Mesenchymal stem cell (in vitro differentiated cells and primary cell): Measurements from ENCODE around the gene BCR.

Source experiments
- DNase-seq: peaks from one replicate; pipeline ENCODE4 v3.0.0-alpha.2; 2013
- H2AFZ ChIP-seq: one replicate; pipeline ENCODE4 v1.6.1; 2013; ENCODE audit warnings: low read depth, mild to moderate bottlenecking, control low read depth, inconsistent platforms, low read length, moderate library complexity
- H2AK5ac ChIP-seq: 2 replicates; pipeline ENCODE4 v1.6.1; 2013; ENCODE audit warnings: low read length, moderate library complexity, mild to moderate bottlenecking, inconsistent platforms; ENCODE audit not compliant: severe bottlenecking
- H2BK120ac ChIP-seq: one replicate; pipeline ENCODE4 v1.6.1; 2013; ENCODE audit warnings: low read depth, mild to moderate bottlenecking, inconsistent platforms, low read length, moderate library complexity
- H2BK12ac ChIP-seq, 2 experiments: one replicate each; pipeline ENCODE4 v1.6.1; 2013; ENCODE audit warnings: inconsistent platforms in 2 of 2, low read length in 2 of 2, mild to moderate bottlenecking in 2 of 2, moderate library complexity in 2 of 2, control low read depth in 1 of 2
- H2BK15ac ChIP-seq: one replicate; pipeline ENCODE4 v1.6.1; 2013; ENCODE audit warnings: mild to moderate bottlenecking, low read depth, inconsistent platforms; ENCODE audit not compliant: poor library complexity, severe bottlenecking
- H2BK5ac ChIP-seq: 2 replicates; pipeline ENCODE4 v1.6.1; 2013; ENCODE audit warnings: low read depth, mild to moderate bottlenecking, low read length, control low read depth, inconsistent platforms; ENCODE audit not compliant: poor library complexity, severe bottlenecking
- H3K14ac ChIP-seq, 2 experiments: one replicate each; pipeline ENCODE4 v1.6.1; 2013; ENCODE audit warnings: inconsistent platforms in 2 of 2, low read length in 2 of 2, control low read depth in 1 of 2, mild to moderate bottlenecking in 1 of 2, moderate library complexity in 1 of 2
- H3K18ac ChIP-seq, 2 experiments: one replicate each; pipeline ENCODE4 v1.6.1; 2013; ENCODE audit warnings: inconsistent platforms in 2 of 2, low read length in 2 of 2, control low read depth in 1 of 2, low read depth in 1 of 2, mild to moderate bottlenecking in 1 of 2
- H3K23ac ChIP-seq, 2 experiments: one replicate each; pipeline ENCODE4 v1.6.1; 2013; ENCODE audit warnings: inconsistent platforms in 2 of 2, low read length in 2 of 2, mild to moderate bottlenecking in 2 of 2, moderate library complexity in 2 of 2, control low read depth in 1 of 2
- H3K27ac ChIP-seq: 2 replicates; pipeline ENCODE4 v1.5.1; 2013; ENCODE audit warnings: mild to moderate bottlenecking, moderate library complexity, low read length, control low read depth, inconsistent platforms; ENCODE audit not compliant: poor library complexity, severe bottlenecking
- H3K27me3 ChIP-seq, 2 experiments: 2 replicates each; pipeline versions ENCODE4 v1.6.1 to v1.7.0; 2013; ENCODE audit warnings: low read length in 2 of 2, mild to moderate bottlenecking in 2 of 2, moderate library complexity in 2 of 2, control low read depth in 1 of 2, inconsistent platforms in 1 of 2; ENCODE audit not compliant: control insufficient read depth in 1 of 2, insufficient read depth in 1 of 2
- H3K36me3 ChIP-seq, 2 experiments: 2 replicates each; pipeline versions ENCODE4 v1.6.1 to v1.7.0; 2013; ENCODE audit warnings: low read length in 2 of 2, control low read depth in 1 of 2, inconsistent platforms in 1 of 2, low read depth in 1 of 2, mild to moderate bottlenecking in 1 of 2; ENCODE audit not compliant: insufficient read depth in 2 of 2, control insufficient read depth in 1 of 2
- H3K4ac ChIP-seq, 2 experiments: one replicate each; pipeline ENCODE4 v1.6.1; 2013; ENCODE audit warnings: inconsistent platforms in 2 of 2, low read length in 2 of 2, mild to moderate bottlenecking in 2 of 2, moderate library complexity in 2 of 2, control low read depth in 1 of 2, low read depth in 1 of 2
- H3K4me1 ChIP-seq: 2 replicates; pipeline ENCODE4 v1.6.1; 2013; ENCODE audit warnings: low read depth, low read length, control low read depth; ENCODE audit not compliant: control insufficient read depth, insufficient read depth
- H3K4me2 ChIP-seq: 2 replicates; pipeline ENCODE4 v1.6.1; 2013; ENCODE audit warnings: low read length, mild to moderate bottlenecking, inconsistent platforms; ENCODE audit not compliant: poor library complexity, severe bottlenecking
- H3K4me3 ChIP-seq, 2 experiments: 2 replicates each; pipeline versions ENCODE4 v1.5.1 to v1.7.0; 2013; ENCODE audit warnings: low read length in 2 of 2, mild to moderate bottlenecking in 2 of 2, control low read depth in 1 of 2, low read depth in 1 of 2; ENCODE audit not compliant: insufficient read depth in 1 of 2
- H3K79me1 ChIP-seq: replicated peaks from 2 replicates; pipeline ENCODE4 v1.6.1; 2013; ENCODE audit warnings: mild to moderate bottlenecking, control low read depth, low read length, inconsistent platforms; ENCODE audit not compliant: poor library complexity, severe bottlenecking
- H3K9ac ChIP-seq: 2 replicates; pipeline ENCODE4 v1.7.0; 2013; ENCODE audit warnings: mild to moderate bottlenecking, low read length, moderate library complexity
- H3K9me3 ChIP-seq: 2 replicates; pipeline ENCODE4 v1.7.0; 2013; ENCODE audit warnings: mild to moderate bottlenecking, low read length; ENCODE audit not compliant: control insufficient read depth
- H4K8ac ChIP-seq: one replicate; pipeline ENCODE4 v1.6.1; 2013; ENCODE audit warnings: inconsistent platforms, mild to moderate bottlenecking, low read length, moderate library complexity
- H4K91ac ChIP-seq: one replicate; pipeline ENCODE4 v1.6.1; 2013; ENCODE audit warnings: mild to moderate bottlenecking, low read length, inconsistent platforms
- WGBS: methylation state at CpG from one replicate; pipeline ENCODE4 v1.1.7; 2013; ENCODE audit warnings: mixed read lengths; 5-methylcytosine and 5-hydroxymethylcytosine counted together

The BCR gene

GRCh38 chr22:23193196-23193827 is 13.0 kb downstream of the BCR start:
- Histone ChIP-seq H4K8ac (no peak overlapping the region), H2AK5ac (no peak overlapping the region), H3K4ac (no peak overlapping the region), H2BK120ac (no peak overlapping the region), H3K4me3 (peak overlapping the region in 1 of 2 experiments; percentile 6), H3K4me2 (no peak overlapping the region), H3K23ac (no peak overlapping the region), H3K27me3 (no peaks in the 10 kb centered on the region), H2BK12ac (no peak overlapping the region), H3K36me3 (peaks cover 9 to 19% of the 10 kb centered on the region in 2 experiments), H3K18ac (no peak overlapping the region), H3K14ac (no peak overlapping the region), H2AFZ (no peak overlapping the region), H3K4me1 (peaks cover 5% of the 10 kb centered on the region), H2BK15ac (no peak overlapping the region), H3K79me1 (peaks cover 55% of the 10 kb centered on the region), H2BK5ac (no peak overlapping the region), H3K27ac (no peak overlapping the region), H4K91ac (no peak overlapping the region), H3K9ac (no peak overlapping the region), H3K9me3 (no peaks in the 10 kb centered on the region)
- 96% methylated on average over 5 of the region's 5 CpGs for WGBS
- no peak for DNase-seq

- Histone ChIP-seq H2BK120ac (no peak overlapping the region), H3K27ac (no peak overlapping the region), H3K4ac (no peak overlapping the region), H4K91ac (no peak overlapping the region), H3K9ac (no peak overlapping the region), H3K14ac (no peak overlapping the region), H2AK5ac (no peak overlapping the region), H3K36me3 (peaks cover 9 to 24% of the 10 kb centered on the region in 2 experiments), H3K79me1 (peaks cover 58% of the 10 kb centered on the region), H3K4me3 (peak overlapping the region in 1 of 2 experiments; percentile 6), H3K27me3 (no peaks in the 10 kb centered on the region), H3K4me1 (peaks cover 8% of the 10 kb centered on the region), H3K9me3 (no peaks in the 10 kb centered on the region), H2BK12ac (no peak overlapping the region), H3K4me2 (no peak overlapping the region), H2AFZ (no peak overlapping the region), H2BK15ac (no peak overlapping the region), H4K8ac (no peak overlapping the region), H2BK5ac (no peak overlapping the region), H3K23ac (no peak overlapping the region), H3K18ac (no peak overlapping the region)
- 92% methylated on average over 4 of the region's 5 CpGs for WGBS
- no peak for DNase-seq
Observed at GRCh38 chr22:23193882-23194281, 13.6 kb downstream of the BCR start.

GRCh38 chr22:23196165-23196564 is 15.9 kb downstream of the BCR start:
- Histone ChIP-seq H3K4me1 (peaks cover 15% of the 10 kb centered on the region), H3K4ac (no peak overlapping the region), H3K9me3 (no peaks in the 10 kb centered on the region), H3K36me3 (peaks cover 9 to 28% of the 10 kb centered on the region in 2 experiments), H2BK120ac (no peak overlapping the region), H3K27me3 (no peaks in the 10 kb centered on the region), H4K8ac (no peak overlapping the region), H2AK5ac (no peak overlapping the region), H3K9ac (no peak overlapping the region), H3K4me3 (no peak overlapping the region), H3K79me1 (peaks cover 60% of the 10 kb centered on the region), H3K27ac (no peak overlapping the region), H3K18ac (no peak overlapping the region), H2BK15ac (no peak overlapping the region), H4K91ac (no peak overlapping the region), H3K4me2 (no peak overlapping the region), H2BK5ac (no peak overlapping the region), H3K23ac (no peak overlapping the region), H3K14ac (no peak overlapping the region), H2AFZ (no peak overlapping the region), H2BK12ac (no peak overlapping the region)
- DNase-seq: no peak
- 93% methylated on average over 11 of the region's 11 CpGs for whole genome bisulfite sequencing

- Histone ChIP-seq H3K4ac (no peak overlapping the region), H3K36me3 (peaks cover 0 to 14% of the 10 kb centered on the region in 2 experiments), H2BK5ac (no peak overlapping the region), H3K9me3 (no peaks in the 10 kb centered on the region), H2AFZ (no peak overlapping the region), H4K8ac (no peak overlapping the region), H3K18ac (no peak overlapping the region), H3K9ac (no peak overlapping the region), H3K4me1 (peaks cover 12% of the 10 kb centered on the region), H3K4me3 (no peak overlapping the region), H2BK120ac (no peak overlapping the region), H3K14ac (no peak overlapping the region), H4K91ac (no peak overlapping the region), H3K4me2 (no peak overlapping the region), H2BK12ac (no peak overlapping the region), H2BK15ac (no peak overlapping the region), H3K27me3 (no peaks in the 10 kb centered on the region), H3K27ac (no peak overlapping the region), H3K79me1 (peaks cover 48% of the 10 kb centered on the region), H2AK5ac (no peak overlapping the region), H3K23ac (no peak overlapping the region)
- DNase-seq: no peak
- WGBS: 92% methylated on average over 8 of the region's 8 CpGs
Observed at GRCh38 chr22:23197836-23198235, 17.5 kb downstream of the BCR start.
